ENCODE data around the gene TBCCD1. TPM values are rescaled to one million over a fixed set of nuclear protein-coding genes. Genes with fewer than 3 reads are reported as not detected.

The TBCCD1 gene
- total RNA-seq, 1 experiment from 2014 or later: 16.2 TPM

- Histone ChIP-seq H3K4me3 (peak overlapping the region; percentile 75), H3K4me1 (replicated peaks; ENCODE audit: insufficient read depth) (peaks cover 28% of the 10 kb centered on the region), H3K9me3 (ENCODE audit: insufficient read depth, low read depth) (no peaks in the 10 kb centered on the region), H3K4me2 (peak overlapping the region; percentile 94), H3K9me2 (ENCODE audit: insufficient read depth) (no peaks in the 10 kb centered on the region), H4K20me1 (ENCODE audit: insufficient read depth) (no peaks in the 10 kb centered on the region), H3K36me3 (ENCODE audit: low read depth) (no peaks in the 10 kb centered on the region), H3K27me3 (ENCODE audit: insufficient read depth, low read depth) (no peaks in the 10 kb centered on the region), H3K79me2 (ENCODE audit: low read depth) (peaks cover 40% of the 10 kb centered on the region), H3F3A (ENCODE audit: insufficient read depth, low read depth) (peaks cover 21% of the 10 kb centered on the region), H2AFZ (peak overlapping the region; percentile 96), H3K27ac (peak overlapping the region; percentile 53)
- ChIA-PET POLR2A (ENCODE audit: unreplicated experiment) (interaction anchor here (0.6 kb wide), 1 partner anchor 50 kb away, joined by 9 read pairs; no protein-coding TSS in a partner anchor), CTCF (interaction anchor here (1.3 to 1.5 kb wide), 2 partner anchors 48 to 50 kb away, joined by 3 read pairs; no protein-coding TSS in a partner anchor)
- no peak for DNase-seq
- TF ChIP-seq CTCF (conservative IDR thresholded peaks at IDR 0.05): no peak
- TSS peak; percentile 11 for BruUV-seq (replicated peaks)
- intact Hi-C loops (cut with micrococcal nuclease; ENCODE audit: unreplicated experiment): loop anchor here (5.0 kb wide), 3 partner anchors 186 to 256 kb away; partner anchors contain the start of gene RFC4
Observed at GRCh38 chr3:186566772-186567071, 417 bp downstream of the TBCCD1 start.

GRCh38 chr3:186564586-186564985 lies 2.6 kb downstream of the TBCCD1 start:
- H4K20me1 ChIP-seq (ENCODE audit: insufficient read depth): no peaks in the 10 kb centered on the region
- H3K27me3 ChIP-seq (ENCODE audit: insufficient read depth, low read depth): no peaks in the 10 kb centered on the region
- H3K27ac ChIP-seq: no peak overlapping the region
- ChIA-PET CTCF (interaction anchor here (0.6 kb wide), 2 partner anchors 21 to 393 kb away, joined by 4 to 5 read pairs; no protein-coding TSS in a partner anchor), POLR2A (ENCODE audit: unreplicated experiment) (no interaction called here)
- intact Hi-C loops (cut with micrococcal nuclease; ENCODE audit: unreplicated experiment): no loop called here
- peaks cover 24% of the 10 kb centered on the region for H3K79me2 ChIP-seq (ENCODE audit: low read depth)
- BruUV-seq (replicated peaks): no TSS peak
- no peak overlapping the region for H2AFZ ChIP-seq
- no peaks in the 10 kb centered on the region for H3K36me3 ChIP-seq (ENCODE audit: low read depth)
- H3K4me3 ChIP-seq: no peak overlapping the region
- H3K9me3 ChIP-seq (ENCODE audit: insufficient read depth, low read depth): no peaks in the 10 kb centered on the region
- H3K9me2 ChIP-seq (ENCODE audit: insufficient read depth): no peaks in the 10 kb centered on the region
- peaks cover 17% of the 10 kb centered on the region for H3F3A ChIP-seq (ENCODE audit: insufficient read depth, low read depth)
- no peak for DNase-seq
- peaks cover 23% of the 10 kb centered on the region for H3K4me1 ChIP-seq (replicated peaks; ENCODE audit: insufficient read depth)
- H3K4me2 ChIP-seq: no peak overlapping the region
- TF ChIP-seq EZH2 (IDR thresholded peaks at IDR 0.05; ENCODE audit: low read depth): no peak
- no peak for TF ChIP-seq CTCF (conservative IDR thresholded peaks at IDR 0.05)

DNA sequence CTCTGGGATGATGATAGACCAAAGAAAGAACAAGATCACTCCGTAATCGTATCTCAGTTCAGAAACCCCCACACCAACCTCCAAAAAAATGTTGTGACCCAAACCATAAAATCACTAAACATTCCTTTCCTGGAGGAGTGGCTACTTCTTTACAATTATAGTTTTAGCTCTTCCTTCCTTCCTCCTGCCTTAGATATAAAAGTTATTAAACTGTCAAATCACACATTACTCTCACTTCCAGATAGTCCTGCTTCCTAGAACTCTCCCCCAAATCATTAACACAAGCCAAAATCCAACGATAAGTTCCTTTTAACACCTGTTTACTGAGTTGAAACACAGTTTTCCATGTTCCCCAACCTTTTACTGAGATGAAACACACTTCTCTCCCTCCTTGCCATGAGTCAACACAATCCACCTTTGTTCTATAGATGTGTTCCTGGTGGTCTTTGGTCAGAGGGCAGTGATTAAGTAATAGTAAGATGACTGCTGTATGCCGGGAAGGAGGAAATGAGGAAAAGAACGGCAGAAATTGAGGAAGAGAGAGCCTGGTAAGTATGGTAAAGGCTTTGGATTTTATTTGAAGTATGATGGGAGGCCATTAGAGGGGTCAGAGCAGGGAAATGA lies 14.6 kb downstream of the TBCCD1 start:
- CTCF ChIA-PET: interaction anchor here (0.6 to 2.3 kb wide), 2 partner anchors 64 to 823 kb away, joined by 4 to 11 read pairs; no protein-coding TSS in a partner anchor
- peaks cover 13% of the 10 kb centered on the region for H3K36me3 ChIP-seq (ENCODE audit: low read depth)
- H3K9me2 ChIP-seq (ENCODE audit: insufficient read depth): no peaks in the 10 kb centered on the region
- TF ChIP-seq CTCF (conservative IDR thresholded peaks at IDR 0.05): no peak
- TF ChIP-seq EZH2 (IDR thresholded peaks at IDR 0.05; ENCODE audit: low read depth): no peak
- BruUV-seq (replicated peaks): no TSS peak
- no peaks in the 10 kb centered on the region for H3K79me2 ChIP-seq (ENCODE audit: low read depth)
- H3F3A ChIP-seq (ENCODE audit: insufficient read depth, low read depth): no peaks in the 10 kb centered on the region
- intact Hi-C loops (cut with micrococcal nuclease; ENCODE audit: unreplicated experiment): no loop called here
- DNase-seq: no peak
- H3K27me3 ChIP-seq (ENCODE audit: insufficient read depth, low read depth): no peaks in the 10 kb centered on the region
- POLR2A ChIA-PET (ENCODE audit: unreplicated experiment): no interaction called here
- no peak overlapping the region for H3K4me3 ChIP-seq
- no peaks in the 10 kb centered on the region for H4K20me1 ChIP-seq (ENCODE audit: insufficient read depth)
- no peaks in the 10 kb centered on the region for H3K4me1 ChIP-seq (replicated peaks; ENCODE audit: insufficient read depth)
- no peak overlapping the region for H3K27ac ChIP-seq
- no peak overlapping the region for H2AFZ ChIP-seq
- H3K9me3 ChIP-seq (ENCODE audit: insufficient read depth, low read depth): no peaks in the 10 kb centered on the region
- H3K4me2 ChIP-seq: no peak overlapping the region
